Measurements from ENCODE around the gene POC1A.
"Not testable (repeated sequence)": the region's sequence is repeated elsewhere in the genome, so short reads cannot be mapped to it uniquely, and the experiment has no call there.

Gene POC1A

DNA sequence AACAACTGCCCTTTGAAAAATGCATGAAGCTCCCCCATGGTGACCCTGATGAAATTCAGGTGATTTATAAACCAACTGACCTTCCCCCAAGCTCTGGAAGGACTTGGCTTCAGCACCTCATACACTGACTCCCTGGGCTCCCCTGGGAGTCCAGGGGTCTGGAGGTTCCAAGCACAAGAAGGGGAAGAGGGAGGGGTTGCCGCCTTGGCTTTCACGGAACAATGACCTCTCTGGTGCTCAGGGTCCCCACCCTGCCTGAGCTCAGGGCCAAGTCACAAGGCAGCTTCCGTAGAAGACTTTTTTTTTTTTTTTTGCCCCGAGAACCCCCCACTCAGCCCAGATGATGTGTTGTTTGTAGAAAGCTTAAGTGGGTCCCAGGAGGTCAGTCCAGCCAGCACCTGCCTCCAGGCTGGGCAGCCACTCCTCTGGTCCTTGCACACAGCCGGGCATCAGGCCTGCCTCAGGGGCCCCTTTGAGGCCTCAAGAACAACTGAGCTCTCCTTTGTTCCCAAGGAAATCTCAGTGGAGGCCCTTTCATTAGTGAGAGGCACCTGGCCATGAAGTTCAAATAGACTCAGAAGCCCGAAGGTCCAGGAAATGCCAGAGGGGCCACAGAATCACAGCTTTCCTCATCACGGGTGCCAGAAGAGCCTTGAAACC is 29.7 kb upstream of the POC1A start:
- DNase-seq (ENCODE audit: low read depth, low spot score) = no peak

GRCh38 chr3:52182691-52183090 is 28.5 kb upstream of the POC1A start:
- no peak for DNase-seq (ENCODE audit: low read depth, low spot score)

GRCh38 chr3:52182196-52182595 is 28.0 kb upstream of the POC1A start:
- no peak for DNase-seq (ENCODE audit: low read depth, low spot score)

DNA sequence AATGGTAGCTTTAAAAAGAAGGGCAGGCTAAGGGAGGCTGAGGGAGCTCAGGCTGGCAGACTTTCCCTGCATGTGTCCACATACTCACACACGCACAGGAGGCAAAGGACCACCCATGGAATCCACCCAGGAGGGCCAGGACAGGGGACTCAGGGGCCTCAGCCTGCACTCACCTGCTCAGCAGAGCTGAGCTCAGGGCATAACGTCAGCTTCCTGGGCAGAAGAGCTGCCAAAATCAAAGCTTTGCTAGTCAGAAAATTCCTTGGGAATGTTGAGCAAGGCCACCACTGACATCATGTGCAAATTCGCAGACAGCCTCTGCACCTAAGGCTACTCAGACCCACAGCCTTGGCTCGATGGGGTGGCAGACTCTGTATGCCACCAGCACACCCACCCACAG is 27.3 kb upstream of the POC1A start:
- no peak for DNase-seq (ENCODE audit: low read depth, low spot score)

GRCh38 chr3:52178537-52178936 is 24.3 kb upstream of the POC1A start:
- DNase-seq (ENCODE audit: low read depth, low spot score) = no peak

GRCh38 chr3:52178126-52178525 is 23.9 kb upstream of the POC1A start:
- not testable (repeated sequence) for DNase-seq (ENCODE audit: low read depth, low spot score)

DNA sequence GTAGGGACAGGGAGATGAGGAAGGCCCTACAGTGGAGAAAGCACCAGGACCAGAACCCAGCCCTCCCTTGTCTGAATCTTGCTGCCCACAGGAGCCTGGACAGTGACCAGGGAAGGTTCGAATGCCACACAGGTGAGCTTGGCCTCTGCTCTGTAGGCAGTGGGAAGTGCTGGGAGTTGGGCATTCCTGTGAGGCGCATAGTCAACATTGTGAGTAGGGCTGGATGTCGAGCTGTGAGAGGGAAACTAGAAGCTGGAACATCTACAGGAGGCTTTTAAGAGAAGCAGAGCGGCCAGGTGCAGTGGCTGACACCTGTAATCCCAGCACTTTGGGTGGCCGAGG is 23.4 kb upstream of the POC1A start:
- DNase-seq (ENCODE audit: low read depth, low spot score) = no peak

DNA sequence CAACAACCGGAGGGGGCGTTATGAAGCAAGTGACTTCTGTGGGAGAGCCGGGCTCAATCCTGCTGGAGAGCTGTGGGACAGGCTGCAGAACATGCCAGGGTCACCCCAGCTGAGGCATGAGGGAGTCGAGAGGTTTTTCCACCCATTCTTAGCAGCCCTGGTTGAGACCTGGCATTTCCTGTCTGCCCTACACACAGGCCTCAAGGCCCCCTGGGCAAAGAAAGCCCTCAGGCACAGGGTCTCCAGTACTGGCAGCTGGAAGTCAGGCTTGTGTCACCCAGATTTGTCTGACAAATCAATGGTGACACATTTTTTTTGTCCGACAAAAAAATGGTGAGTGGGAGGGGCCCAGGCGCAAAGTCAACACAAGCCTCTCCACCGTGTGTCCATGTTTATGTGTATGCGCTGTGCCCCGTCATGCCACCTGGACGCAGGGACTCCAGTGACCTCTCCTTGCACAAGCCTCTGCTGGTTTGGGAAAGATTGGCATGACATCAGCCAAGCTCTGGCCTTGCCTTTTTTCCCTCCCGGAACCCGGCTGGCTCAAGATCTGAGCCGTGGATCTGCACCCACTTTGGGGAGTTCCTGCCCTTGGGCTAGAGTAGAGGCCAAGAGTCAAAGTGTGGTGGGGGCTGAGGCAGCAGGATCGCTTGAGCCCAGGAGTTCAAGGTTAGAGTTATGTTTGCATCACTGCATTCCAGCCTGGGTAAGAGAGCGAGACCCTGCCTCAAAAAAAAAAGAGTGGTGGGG is 22.9 kb upstream of the POC1A start:
- DNase-seq (ENCODE audit: low read depth, low spot score) = no peak

DNA sequence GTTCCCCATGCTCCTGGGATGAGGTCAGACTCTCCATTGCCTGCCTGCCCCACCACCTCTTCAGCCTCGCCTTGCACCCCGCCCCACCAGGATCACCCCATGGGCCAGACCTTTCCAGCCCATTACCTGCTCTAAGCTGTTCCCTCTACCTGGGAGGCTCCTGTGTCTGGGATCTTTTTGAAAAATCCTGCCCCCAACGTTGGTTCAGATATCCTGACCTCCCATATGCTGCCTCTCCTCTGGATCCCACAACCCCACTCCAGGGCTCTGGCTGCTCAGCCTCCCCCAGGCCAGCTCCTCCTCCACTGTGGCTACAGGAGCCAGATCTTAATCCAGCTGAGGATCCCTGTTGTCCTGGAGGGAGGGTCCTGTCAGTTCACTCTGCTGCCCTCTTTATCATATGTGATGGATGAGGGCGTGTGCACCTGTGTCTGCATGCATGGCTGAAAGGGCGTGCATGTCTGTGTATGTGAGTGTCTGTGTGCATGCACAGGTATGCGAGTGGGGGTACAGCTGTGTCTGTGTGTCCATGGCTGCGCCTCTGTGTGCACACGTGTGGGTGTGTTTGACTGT is 22.0 kb upstream of the POC1A start:
- DNase-seq (ENCODE audit: low read depth, low spot score) = no peak

GRCh38 chr3:52175416-52176179 is 21.4 kb upstream of the POC1A start:
- DNase-seq (ENCODE audit: low read depth, low spot score) = no peak

- no peak for DNase-seq (ENCODE audit: low read depth, low spot score)
These were observed 20.7 kb upstream of the POC1A start for GRCh38 chr3:52174896-52175295.

DNA sequence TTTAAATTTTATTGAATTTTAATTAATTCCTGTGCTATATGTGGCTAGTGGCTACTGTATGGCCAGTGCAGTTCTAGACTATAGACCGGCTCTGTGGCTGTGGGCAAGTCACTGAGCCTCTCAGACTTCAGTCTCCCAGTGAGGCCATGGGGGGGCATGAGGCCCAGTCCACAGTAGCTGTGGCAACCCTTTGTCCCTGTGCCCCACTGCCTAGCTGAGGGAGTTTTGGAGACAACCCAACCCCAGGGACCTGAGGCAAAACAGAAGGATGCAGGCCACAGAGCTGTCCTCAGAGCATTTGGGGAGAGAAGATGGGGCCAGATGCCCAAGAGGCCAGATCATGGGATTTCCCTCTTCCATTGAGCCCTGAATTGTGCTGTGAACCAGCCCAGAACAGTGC is 18.9 kb upstream of the POC1A start:
- DNase-seq (ENCODE audit: low read depth, low spot score) = no peak

DNA sequence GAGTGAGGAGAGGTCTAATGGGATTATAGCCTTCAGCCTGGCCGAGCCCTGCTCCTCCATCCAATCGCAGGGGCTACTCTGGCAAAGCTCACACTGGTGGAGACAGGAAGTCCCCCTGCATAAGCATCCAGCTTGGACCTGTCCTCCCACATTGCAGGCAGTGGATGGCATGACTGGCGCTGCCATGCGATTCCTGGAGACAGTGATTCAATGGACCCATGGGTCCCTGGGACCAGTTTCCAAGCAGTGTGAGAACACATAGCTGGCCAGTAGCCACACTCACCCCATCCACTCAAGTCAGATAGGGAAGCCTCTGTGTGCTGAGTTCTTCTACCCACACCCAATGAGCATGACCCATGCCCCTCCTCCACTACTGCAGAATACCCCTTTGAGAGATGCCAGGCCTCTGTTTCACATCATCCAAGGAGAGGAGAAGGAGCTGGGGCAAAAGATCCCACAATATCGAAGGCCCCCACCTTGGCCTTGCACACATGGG is 18.1 kb upstream of the POC1A start:
- DNase-seq (ENCODE audit: low read depth, low spot score) = no peak

- no peak for DNase-seq (ENCODE audit: low read depth, low spot score)
These were observed 17.5 kb upstream of the POC1A start for GRCh38 chr3:52171514-52172261.

DNA sequence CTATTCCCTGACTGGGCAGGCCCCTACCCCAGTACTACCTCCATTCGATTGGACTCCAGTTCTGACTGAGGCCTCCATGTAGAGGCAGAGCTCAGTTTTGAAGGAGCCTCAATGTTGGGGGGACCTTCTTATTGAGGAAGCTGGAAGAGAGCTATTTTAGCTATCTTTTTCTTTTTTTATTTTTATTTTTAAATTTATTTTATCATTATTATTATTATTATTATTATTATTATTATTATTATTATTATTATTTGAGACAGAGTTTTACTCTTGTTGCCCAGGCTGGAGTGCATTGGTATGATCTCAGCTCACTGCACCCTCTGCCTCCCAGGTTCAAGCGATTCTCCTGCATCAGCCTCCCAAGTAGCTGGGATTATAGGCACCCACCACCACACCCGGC is 16.0 kb upstream of the POC1A start:
- DNase-seq (ENCODE audit: low read depth, low spot score) = not testable (repeated sequence)

DNA sequence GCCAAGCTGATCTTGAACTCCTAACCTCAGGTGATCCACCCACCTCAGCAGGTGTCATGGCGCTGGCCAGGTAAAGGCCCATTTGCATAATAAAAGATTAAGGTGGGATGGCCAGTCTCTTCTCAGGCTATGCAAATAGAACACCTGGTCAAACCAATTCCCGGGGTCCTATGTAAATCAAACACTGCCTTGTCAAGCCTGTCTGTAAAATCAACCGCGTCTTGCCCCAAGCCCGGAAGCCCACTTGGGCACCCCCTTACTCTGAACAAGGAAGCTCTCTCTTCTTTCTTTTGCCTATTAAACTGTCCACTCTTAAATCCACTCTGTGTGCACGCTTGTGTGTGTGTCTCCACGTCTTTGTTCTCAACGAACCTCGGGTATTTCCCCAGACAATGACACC is 13.0 kb upstream of the POC1A start:
- no peak for DNase-seq (ENCODE audit: low read depth, low spot score)

GRCh38 chr3:52162250-52162872 is 8.1 kb upstream of the POC1A start:
- no peak for DNase-seq (ENCODE audit: low read depth, low spot score)

GRCh38 chr3:52159503-52159902 is 5.3 kb upstream of the POC1A start:
- DNase-seq (ENCODE audit: low read depth, low spot score) = no peak

GRCh38 chr3:52155912-52156311 is 1.7 kb upstream of the POC1A start:
- DNase-seq (ENCODE audit: low read depth, low spot score) = no peak

DNA sequence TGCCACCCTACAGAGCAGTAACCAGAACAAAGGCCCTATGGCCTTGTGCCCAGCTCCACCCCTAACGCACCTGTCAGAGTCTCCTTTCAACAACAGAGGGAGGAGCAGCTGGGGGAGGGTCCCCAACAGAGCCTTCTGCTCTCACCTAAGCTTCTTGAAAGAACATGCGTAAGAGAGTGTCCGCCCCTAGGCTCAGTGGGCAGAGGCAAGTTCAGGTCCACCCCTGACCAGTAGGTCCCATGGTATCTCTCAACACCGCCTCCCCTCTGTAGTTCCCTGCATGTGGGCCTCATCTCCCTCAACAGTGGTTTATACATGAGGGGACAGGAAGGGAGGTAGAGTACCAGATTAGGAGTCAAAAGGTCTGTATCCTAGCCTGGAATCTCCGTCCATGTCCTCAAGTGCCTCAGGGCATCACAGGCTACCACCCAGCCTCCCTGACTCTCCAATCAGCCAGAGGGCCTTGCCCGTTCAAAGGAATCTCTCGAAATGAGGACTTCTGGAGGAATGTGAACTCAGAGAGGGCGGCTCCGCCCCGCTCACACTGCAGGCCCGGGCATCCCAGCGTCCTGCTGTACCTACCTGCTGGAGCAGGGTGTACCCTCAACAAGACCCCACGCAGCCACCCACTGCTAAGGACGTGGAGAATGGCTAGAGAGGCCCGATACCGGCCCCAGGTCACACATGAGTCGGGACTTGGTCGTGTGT is 680 bp downstream of the POC1A start:
- no peak for DNase-seq (ENCODE audit: low read depth, low spot score)
